Vagina (tissue), 2 donors: ENCODE results near the gene PPP2R3B.

Source experiments
- POLR2A ChIP-seq, 2 donors: fragments of 450-650 bp; IDR thresholded peaks; one replicate each; pipeline ENCODE4 v1.6.1; 2017; ENCODE audit warnings: antibody characterized with exemption in 2 of 2, mild to moderate bottlenecking in 2 of 2, moderate library complexity in 2 of 2
- TF ChIP-seq, protein P1 (sequence below), 3 experiments: fragments of 450-650 bp in 2 of 3; fragments of 200-600 bp in 1 of 3; sonication (generic) in 1 of 3; IDR thresholded peaks; one replicate each; pipeline ENCODE4 v1.5.1; 2017 to 2019; ENCODE audit warnings: antibody characterized with exemption in 3 of 3, mild to moderate bottlenecking in 2 of 3, moderate library complexity in 2 of 3

DNA sequence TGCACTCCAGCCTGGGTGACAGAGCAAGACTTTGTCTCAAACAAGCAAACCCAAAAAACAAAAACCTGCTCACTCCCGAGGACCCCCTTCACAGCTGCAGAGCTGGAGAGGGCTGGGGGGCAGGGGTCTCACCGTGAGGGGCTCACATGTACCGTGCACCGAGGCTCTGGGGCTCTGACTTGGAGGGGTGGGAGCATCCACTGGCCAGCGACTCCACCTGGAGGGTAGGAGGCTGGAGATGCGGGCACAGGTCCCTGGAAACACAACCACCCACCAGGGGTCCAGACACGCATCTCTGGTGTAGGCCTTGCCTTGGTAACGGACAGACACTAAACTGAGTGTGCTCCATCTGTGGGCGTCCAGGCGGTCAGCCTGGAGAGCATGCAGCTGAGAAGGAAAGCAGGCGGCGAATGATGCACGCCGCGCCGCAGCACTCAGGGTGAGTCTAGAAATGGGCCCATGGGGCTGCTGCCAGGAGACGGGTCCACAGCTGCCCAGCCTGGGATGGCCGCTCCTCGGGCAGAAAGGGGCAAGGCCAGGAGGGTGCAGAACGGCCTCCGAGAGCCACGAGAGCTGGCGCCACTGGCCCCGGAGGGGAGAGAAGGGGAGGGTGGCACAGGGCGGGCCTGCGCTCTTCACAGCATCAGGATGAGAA lies 26.1 kb downstream of the PPP2R3B start:
- TF ChIP-seq, protein P1, sequence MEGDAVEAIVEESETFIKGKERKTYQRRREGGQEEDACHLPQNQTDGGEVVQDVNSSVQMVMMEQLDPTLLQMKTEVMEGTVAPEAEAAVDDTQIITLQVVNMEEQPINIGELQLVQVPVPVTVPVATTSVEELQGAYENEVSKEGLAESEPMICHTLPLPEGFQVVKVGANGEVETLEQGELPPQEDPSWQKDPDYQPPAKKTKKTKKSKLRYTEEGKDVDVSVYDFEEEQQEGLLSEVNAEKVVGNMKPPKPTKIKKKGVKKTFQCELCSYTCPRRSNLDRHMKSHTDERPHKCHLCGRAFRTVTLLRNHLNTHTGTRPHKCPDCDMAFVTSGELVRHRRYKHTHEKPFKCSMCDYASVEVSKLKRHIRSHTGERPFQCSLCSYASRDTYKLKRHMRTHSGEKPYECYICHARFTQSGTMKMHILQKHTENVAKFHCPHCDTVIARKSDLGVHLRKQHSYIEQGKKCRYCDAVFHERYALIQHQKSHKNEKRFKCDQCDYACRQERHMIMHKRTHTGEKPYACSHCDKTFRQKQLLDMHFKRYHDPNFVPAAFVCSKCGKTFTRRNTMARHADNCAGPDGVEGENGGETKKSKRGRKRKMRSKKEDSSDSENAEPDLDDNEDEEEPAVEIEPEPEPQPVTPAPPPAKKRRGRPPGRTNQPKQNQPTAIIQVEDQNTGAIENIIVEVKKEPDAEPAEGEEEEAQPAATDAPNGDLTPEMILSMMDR (IDR thresholded peaks at IDR 0.05): no peak
- TF ChIP-seq POLR2A (IDR thresholded peaks at IDR 0.05): no peak
